CD4-positive, alpha-beta T cell treated with Interleukin-15 for 4 hours (primary cell): Measurements from ENCODE around the gene PPT1.

Experiments
- DNase-seq: peaks from one replicate; pipeline ENCODE4 v3.0.0-alpha.2; 2020; ENCODE audit warnings: low spot score

PPT1 gene

DNA sequence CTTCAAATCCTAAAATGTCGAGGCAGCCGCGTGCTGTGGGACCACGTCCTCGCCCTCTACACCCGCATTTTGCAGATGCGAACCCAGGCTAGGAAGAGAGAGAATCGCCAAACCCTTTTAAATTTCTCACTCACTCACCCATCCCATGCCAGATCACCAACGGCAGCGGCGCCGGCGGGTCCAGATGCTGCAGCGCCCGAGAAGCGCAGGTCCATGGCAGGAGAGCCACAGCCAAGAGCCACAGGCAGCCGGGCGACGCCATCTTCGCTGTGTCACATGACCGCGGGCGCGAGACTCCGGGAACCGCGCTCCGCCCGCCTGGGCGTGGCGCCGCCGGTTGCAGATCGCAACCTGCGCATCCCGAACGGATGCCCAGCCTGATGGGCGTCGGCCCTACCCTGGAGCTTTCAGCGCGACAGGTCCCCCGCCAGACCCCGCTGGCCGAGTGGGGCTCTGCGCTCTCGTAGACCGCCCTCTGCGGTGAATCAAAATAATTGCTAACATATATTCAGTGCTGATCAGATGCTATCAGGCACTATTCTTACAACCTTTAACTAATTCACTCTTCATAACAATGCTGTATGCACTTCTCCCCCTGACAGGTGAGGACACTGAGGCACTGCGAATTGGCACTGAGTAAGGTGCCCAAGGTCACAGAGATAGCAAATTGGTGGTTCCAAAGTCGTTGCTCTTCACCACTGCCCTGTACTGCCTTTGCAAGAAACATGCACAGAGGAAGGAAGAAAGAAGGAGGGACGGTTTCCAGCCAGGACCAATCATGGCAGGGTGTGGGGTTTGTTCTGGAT, at the start of gene PPT1:
PPT1 (minus strand) TSS at position 276 of the 806 bp plus-strand sequence; CDS start at position 262, 14 bp downstream.
- peak; percentile 74 for DNase-seq

DNA sequence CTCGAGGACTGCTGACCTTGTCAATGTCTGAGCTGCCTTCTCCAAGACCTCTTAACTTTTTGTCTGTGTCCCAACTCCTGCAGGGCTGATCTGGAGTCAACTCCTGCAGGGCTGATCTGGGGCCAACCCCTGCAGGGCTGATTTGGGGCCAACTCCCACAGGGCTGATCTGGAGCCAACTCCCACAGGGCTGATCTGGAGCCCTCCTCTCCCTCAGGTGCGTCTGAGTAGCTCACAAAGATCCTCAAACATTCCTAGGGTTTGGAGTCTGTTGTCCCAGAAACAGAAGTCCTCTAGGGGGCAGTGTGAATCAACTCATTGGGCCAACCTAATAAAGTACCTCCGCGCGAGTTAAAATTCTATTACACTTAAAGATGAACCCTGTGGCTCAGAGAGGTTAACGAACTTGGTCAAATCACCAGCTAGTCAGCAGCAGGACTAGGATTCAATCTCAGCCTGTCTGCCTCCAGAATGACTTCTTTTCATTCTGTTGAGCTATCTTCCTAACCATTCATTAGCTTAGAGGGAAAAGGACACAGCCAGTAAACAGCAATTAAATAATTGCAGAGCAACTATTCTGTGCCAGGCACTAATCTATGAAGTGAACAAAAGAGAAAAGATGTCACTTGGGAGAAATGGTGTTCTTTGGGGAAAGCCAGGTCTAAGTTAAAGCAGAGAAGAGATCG, 47.0 kb upstream of the PPT1 start:
- peak; percentile 71 for DNase-seq

DNA sequence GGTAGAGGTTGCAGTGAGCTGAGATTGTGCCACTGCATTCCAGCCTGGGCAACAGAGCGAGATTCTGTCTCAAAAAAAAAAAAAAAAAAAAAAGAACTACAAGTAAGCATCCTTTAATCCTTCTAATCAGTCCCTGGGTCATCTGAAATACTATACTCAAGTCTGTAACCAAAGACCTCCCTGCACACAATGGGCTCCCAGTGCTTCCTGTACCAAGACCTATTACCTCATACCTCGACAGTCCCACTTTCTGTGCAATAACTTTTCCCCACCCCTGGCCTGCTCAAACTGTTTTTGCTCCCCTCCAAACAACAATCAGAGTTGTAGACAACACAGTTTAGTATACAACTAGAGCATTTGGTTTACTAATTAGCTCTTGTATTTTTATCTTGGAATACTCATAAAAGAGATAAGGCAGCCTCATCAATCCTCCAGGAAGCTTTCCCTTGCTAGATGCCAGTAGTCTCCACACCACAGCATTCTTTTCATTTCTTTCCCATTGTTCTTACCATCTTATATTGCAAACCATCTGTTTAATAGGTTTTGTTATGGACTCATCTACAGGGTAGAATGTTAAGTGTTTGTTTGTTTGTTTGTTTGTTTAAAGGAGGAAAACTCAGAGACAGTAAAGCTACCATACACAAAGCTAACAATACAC, 45.0 kb upstream of the PPT1 start:
- DNase-seq: no peak

DNA sequence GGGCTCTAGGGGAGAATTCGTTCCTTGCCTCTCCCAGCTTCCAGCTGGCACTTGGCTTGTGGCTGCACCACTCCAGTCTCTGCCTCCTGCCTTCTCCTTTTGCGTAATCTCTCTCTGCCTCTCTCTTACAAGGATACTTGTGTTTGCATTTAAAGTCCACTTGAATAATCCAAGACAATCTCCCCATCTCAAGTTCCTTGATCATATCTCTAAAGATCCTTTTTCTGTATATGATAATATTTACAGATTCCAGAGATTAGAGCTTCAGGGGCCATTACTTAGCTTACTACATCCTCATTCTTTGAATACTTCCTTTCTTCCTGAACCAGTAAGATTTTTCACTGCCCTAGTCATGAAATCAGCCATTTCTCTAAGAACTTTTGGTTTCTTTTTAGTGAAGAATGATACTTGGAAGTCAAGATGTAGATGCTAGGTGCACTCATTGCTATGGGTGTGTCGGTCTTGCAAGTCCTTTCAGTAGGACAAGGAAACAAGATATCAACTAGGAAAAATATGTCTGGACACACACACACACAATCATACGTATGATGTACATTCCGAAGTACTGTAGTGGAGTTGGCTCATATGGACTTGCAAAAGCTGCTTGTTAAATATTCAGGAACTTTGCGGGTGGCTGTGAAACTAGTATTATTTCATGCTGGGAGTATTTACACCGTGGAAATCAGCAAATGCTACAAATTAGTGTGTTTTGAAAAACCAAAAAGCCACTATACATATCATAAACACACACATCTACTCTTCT, 43.3 kb upstream of the PPT1 start:
- DNase-seq: no peak

DNA sequence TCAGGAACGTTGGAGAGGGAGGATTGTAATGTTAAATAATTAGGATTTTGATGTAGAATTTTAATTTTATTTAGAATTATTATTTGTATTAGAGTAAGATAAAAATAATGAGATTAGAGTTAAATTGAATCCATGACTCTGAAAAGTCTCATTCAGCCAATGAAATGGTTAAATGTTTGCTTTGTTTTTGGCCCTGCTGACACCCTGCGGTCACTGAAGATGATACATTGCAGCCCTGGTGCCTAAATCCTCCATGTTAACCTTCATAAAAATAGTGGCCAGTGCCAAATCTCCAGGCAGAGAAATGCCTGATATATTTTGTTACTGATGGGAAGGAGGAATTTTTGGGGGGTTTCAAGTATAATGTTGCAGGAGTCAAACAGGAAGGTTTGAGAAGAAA, 36.8 kb upstream of the PPT1 start:
- no peak for DNase-seq

DNA sequence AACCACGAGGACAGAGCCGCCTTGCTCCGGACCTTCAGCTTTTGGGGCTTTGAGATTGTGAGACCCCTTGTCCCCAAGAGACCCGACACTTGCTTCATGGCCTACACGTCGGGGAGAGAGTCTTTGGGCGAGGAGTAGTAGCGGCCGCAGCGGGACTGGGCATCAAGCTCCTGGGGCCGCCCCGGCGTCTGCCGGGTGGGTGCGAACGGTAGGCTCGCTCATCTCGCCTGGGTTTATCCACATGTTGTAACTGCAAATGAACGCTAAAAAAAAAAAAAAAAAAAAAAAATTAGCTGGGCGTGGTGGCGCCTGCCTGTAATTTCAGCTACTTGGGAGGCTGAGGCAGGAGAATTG, 36.2 kb upstream of the PPT1 start:
- no peak for DNase-seq

DNA sequence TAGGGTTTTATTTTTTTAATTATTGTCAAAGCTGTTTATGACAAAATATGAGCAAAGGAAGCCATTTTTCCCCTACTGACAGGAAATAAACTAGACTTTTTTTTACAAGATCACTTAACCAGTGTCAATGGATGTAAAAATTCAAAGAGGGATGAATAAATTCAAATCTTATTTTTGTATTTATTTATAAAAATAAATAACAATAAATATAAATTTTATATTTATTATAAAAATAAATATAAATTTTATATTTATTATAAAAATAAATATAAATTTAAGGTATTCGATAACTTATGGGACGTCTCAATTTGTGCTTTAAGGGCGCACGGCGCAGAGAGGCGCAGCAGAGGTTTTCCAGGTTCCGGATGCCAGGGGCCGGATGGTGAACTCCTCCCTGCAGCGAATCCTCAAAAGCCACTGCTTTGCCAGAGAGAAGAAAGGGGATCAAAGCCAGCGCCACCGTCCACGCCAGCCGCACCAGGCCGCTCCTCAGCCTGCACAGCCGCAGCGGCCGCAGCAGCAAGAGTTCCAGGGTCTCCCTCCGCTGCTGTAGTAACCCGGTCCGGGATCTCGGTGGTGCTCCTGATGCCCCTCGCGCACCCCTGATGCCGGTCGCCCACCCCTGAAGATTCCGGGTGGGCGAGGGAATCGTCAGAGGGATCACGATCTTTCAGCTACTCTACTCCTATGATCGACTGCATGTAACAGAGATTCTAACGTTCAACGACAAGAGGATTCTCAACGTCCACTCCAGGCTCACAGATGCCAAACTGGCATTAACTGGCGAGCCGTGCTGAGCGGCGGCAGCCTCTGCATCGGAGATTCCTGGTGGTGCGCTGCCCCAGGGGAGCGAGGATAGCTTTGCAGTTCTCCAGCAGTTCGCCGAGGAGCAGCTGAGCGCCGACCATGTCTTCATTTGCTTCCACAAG, 35.6 kb upstream of the PPT1 start:
- DNase-seq: no peak

DNA sequence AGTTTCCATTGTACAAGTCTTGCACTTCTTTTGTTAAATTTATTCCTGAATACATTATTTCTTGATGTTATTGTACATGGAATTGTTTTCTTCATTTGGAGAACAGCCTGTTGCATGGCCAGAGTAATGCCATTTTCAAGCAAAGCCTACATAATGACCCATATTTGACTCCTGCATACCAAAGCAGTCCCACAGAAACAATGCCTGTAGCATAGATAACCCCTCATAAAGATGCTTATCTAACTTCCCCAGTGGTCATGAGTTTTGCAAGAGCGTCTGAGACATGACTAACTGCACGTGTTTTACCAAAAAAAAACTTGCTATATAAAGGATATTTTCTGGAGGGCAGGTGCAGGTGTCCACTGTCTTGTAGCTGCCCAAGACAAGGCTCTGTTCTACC, 33.8 kb upstream of the PPT1 start:
- no peak for DNase-seq

DNA sequence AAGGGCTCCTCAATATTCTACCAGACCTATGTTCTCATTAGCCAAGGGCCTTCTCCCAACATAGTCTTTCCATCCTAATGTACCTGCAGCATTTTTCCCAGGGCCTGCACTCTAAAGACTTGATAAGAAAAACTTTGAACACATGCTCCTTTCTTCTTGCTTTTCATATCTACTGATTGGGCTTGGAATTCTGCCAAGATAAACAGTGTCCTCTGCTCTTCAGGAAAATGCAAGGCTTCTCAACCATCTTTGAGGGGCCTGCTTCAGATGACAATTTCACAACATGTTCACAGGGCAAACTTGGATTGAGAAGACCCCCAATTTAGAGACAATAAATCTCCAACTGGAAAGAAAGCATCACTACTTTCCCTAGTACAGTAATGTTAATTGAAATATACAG, 25.8 kb upstream of the PPT1 start:
- no peak for DNase-seq

DNA sequence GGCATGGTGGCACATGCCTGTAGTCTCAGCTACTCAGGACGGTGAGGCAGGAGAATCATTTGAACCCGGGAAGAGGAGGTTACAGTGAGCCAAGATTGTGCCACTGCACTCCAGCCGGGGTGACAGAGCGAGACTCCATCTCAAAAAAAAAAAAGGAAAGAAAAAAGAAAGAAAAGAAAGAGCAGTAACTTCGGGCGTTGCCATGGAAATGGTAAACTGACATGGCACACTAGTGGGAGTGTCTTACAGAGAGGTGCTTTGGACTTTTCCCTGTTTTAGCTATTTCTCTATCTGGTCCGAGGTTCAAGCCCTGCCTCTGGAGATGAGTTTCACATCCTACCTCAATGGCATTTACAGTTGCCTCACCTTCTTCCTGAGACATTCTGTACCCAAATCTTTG, 23.1 kb upstream of the PPT1 start:
- no peak for DNase-seq

DNA sequence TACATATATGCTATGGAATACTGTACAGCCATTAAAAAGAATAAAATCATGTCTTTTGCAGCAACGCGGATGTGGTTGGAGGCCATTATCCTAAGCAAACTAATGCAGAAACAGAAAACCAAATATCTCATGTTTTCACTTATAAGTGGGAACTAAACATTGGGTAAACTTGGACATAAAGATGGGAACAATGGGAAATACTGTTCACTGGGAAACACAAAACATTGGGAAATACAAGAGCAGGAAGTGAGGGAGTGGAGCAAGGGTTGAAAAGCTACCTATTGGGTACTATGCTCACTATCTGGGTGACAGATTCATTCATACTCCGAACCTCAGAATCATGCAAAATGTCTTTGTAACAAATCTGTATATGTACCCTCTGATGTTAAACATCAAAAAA, 17.3 kb upstream of the PPT1 start:
- DNase-seq: no peak

DNA sequence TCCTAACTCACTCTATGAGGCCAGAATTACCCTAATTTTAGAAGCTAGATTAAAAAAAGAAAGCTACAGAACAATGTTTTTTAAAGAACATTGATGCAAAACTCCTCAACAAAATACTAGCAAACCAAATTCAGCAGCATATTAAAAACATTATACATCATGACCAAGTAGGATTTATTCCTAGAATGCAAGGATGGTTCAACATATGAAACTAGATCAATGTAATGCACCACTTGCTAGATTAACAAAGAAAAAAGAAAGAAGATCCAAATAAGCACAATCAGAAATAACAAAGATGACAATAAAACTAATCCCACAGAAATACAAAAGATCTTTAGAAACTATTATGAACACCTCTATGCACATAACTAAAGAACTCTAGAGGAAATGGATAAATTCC, 13.3 kb upstream of the PPT1 start:
- no peak for DNase-seq

DNA sequence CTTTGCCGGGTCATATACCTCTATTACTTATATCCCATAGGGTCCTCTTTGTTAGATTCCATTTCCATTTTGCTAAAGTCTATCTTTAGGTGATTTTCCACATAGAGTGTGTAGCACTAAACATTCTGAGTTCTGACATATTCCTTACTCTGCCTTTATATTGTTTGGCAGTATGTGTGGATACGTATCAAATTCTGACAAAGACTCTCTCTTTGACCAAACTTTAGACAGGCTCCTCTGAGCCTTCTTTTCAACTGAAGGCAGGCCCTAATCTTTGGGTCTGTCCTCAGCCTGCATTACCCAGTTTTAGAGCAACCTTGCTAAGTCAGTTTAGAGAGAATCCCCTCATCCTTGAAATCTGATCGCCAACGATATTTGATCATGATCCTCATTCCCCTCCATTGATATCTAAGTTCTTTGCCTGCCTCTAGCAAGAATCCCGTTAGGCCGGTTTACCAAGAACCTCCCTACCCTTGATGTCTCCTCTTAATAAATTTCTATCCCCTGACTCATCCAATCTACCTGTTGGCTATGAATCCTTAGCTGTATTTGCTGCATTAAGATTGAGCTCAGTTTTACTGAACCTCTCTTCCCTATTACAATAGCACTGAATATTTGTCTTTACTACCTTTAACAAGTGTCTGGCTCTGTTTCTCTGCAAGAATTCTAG, 10.4 kb upstream of the PPT1 start:
- DNase-seq: no peak

DNA sequence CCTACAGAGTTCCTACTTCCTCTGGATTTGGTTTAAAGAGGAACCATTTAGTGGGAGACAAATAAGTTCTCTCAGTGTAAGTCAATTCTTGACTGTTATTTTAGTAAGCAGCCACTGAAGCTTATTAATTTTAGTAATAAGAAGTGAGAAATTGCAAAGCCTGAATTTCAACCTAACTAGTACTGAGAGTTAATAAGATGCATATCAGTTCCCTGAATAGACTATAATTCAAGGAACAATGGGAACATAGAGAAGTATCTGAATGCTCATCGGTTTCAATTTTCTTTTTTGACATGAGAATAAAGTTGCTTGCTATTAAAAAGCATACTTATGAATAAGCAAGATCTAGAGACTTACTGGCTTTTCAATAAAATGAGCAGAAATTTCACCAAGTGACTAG, 8.0 kb upstream of the PPT1 start:
- DNase-seq: no peak

DNA sequence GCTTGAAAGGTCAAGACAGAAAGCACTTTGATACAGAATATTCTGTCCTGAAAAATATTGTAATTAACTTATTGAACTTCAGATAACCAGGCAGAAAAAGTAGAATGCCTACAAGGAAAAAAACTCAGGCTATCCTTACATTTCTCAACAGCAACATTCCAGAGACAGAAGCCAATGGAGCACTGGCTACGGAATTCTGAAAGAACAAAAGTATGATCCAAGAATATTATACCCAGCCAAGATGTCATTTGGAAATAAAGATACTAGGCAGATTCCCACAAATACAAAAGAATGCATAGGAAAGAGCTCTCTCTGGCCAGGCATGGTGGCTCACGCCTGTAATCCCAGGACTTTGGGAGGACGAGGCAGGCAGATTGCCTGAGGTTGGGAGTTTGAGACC, 5.8 kb upstream of the PPT1 start:
- no peak for DNase-seq

DNA sequence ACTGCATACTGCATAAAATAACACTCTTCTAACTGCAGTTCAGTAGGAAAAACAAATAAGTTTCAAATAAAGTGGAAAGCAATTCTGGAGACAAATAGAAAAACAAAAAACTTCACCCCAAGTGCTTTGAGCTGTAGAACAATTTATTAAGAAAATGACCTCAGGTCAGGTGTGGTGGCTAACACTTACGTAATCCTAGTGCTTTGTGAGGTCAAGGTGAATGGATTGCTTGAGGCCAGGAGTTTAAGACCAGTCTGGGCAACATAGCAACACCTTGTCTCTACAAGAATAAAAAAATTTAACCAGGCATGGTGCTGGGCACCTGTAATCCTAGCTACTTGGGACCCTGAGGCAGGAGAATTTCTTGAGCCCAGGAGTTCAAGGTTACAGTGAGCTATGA, 5.0 kb upstream of the PPT1 start:
- no peak for DNase-seq

DNA sequence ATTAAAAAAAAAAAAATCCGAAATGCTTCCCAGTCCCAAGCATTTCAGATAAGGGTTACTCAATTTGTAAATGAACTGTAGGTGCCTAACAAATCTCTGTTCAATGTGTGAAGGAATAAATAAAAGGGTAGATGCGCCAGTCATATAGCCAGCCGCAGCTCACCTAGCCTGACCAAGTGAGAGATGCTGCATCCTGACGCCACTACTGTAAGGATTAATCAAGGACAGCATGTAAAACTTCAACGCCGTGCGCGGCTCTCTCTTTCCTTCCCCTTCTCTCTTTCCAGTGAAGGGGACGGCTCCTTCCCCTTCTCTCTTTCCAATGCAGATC, 441 bp downstream of the PPT1 start:
- DNase-seq: no peak

DNA sequence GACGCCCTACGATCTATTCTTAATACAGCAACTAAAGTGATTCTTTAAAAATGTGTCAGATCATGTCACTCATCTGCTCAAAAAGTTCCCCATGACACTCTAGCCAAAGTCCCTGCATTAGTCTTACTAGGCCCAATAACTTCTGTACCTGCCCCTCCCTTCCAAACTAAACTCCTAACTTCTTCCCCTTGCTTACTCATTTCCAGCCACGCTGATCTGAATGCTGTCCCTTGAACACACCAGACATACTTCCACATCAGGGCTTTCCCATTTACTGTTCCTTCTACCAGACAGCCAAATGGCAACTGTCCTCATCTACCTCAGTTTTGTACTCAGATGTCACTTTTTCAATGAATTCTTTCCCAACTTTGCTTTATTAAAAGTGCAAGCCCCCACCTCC, 1.2 kb downstream of the PPT1 start:
- DNase-seq: no peak

DNA sequence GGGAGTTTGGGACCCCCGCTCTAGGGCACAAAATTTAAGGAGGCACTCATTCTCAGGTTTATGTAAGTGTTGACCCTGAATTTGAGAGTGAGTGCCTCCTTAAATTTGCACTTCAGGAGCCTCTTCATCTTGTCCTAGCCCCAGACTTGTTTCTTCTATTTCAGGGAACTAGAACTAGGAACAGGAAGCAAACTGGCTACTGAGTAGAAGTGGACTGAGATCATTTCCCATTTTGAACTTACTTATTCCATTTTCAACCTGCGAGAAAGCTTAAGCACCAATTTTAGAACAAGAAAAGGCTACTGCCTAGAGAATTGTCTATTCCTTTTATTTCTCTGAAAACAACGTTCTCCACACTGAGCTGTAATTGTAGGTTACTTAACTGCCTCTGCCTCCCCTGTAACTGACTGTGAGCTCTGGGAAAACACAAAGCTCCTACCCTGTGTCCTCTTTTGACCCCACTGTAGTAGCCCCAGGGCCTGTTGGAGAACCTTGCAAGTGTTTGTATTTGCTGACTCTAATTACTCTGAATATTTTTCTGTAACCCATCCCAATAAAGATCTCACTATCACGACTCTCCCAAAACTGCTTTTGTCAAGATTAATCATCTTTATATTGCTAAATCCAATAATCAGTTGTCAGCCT, 2.5 kb downstream of the PPT1 start:
- DNase-seq: no peak
